ENCODE results near the gene LONRF3. TPM values are rescaled to one million over a fixed set of nuclear protein-coding genes. Genes with fewer than 3 reads are reported as not detected.

Gene LONRF3
- total and polyA plus RNA-seq, 3 donors from 2014 or later, result 4.2 to 9.7 (median 8.5) TPM

GRCh38 chrX:119062750-119063374 is 88.4 kb downstream of the LONRF3 start:
- intact Hi-C loops (cut with DNase I; ENCODE audit: low total_unique reads), result loop anchor here (10.0 kb wide), 1 partner anchor 208 kb away; no protein-coding TSS in a partner anchor
- Histone ChIP-seq H3K4me1 (no peaks in the 10 kb centered on the region), H3K27me3 (no peaks in the 10 kb centered on the region), H3K9me3 (no peaks in the 10 kb centered on the region), H3K4me3 (no peak overlapping the region), H3K36me3 (ENCODE audit: low read depth, missing control alignments) (no peaks in the 10 kb centered on the region), H3K27ac (no peak overlapping the region)
- DNase-seq, result no peak
- TF ChIP-seq CTCF (IDR thresholded peaks at IDR 0.05) (no peak), POLR2A (IDR thresholded peaks at IDR 0.05) (no peak)
- 61 to 76% methylated on average over 6 of the region's 6 CpGs for WGBS, 2 donors

GRCh38 chrX:119063428-119063827 is 89.0 kb downstream of the LONRF3 start:
- TF ChIP-seq POLR2A (IDR thresholded peaks at IDR 0.05) (no peak), CTCF (IDR thresholded peaks at IDR 0.05) (no peak)
- WGBS, 2 donors, result 94 to 96% methylated on average over 7 of the region's 7 CpGs
- DNase-seq, result no peak
- Histone ChIP-seq H3K27me3 (no peaks in the 10 kb centered on the region), H3K9me3 (no peaks in the 10 kb centered on the region), H3K36me3 (ENCODE audit: low read depth, missing control alignments) (no peaks in the 10 kb centered on the region), H3K27ac (no peak overlapping the region), H3K4me1 (no peaks in the 10 kb centered on the region), H3K4me3 (no peak overlapping the region)
- intact Hi-C loops (cut with DNase I; ENCODE audit: low total_unique reads), result loop anchor here (10.0 kb wide), 1 partner anchor 209 kb away; no protein-coding TSS in a partner anchor

GRCh38 chrX:119067023-119067739 is 92.8 kb downstream of the LONRF3 start:
- DNase-seq, result peak; percentile 67
- Histone ChIP-seq H3K9me3 (no peaks in the 10 kb centered on the region), H3K27ac (no peak overlapping the region), H3K36me3 (ENCODE audit: low read depth, missing control alignments) (no peaks in the 10 kb centered on the region), H3K4me3 (no peak overlapping the region), H3K4me1 (no peaks in the 10 kb centered on the region), H3K27me3 (no peaks in the 10 kb centered on the region)
- TF ChIP-seq POLR2A (IDR thresholded peaks at IDR 0.05) (no peak), CTCF (IDR thresholded peaks at IDR 0.05) (peak; percentile 29 to 59 (median 57))
- 20 to 31% methylated on average over 3 to 7 of the region's 7 CpGs for WGBS, 2 donors
- intact Hi-C loops (cut with DNase I; ENCODE audit: low total_unique reads), result loop anchor here (10.0 kb wide), 1 partner anchor 212 kb away; no protein-coding TSS in a partner anchor

Other genes starting within 250 kb of the LONRF3 start
- gene IL13RA1, start 247.0 kb upstream of the LONRF3 start, total RNA-seq, result 10 to 100 TPM; 28.8 to 30.7 TPM
- 37.4 TPM for gene IL13RA1, start 247.0 kb upstream of the LONRF3 start, polyA plus RNA-seq (ENCODE audit: insufficient read depth, low read depth, low replicate concordance)
- under 1 TPM; 0.31 to 0.79 TPM for gene ZCCHC12, start 150.8 kb upstream of the LONRF3 start, total RNA-seq
- gene ZCCHC12, start 150.8 kb upstream of the LONRF3 start, polyA plus RNA-seq (ENCODE audit: insufficient read depth, low read depth, low replicate concordance), result 8.1 TPM
- 10 to 100 TPM in 1 of 2 donors, 1 to 10 TPM in 1; 4.2 to 13.4 TPM for gene CT47C1, start 98.4 kb downstream of the LONRF3 start, total RNA-seq
- gene CT47C1, start 98.4 kb downstream of the LONRF3 start, polyA plus RNA-seq (ENCODE audit: insufficient read depth, low read depth, low replicate concordance), result 3.8 TPM
- gene KIAA1210, start 153.2 kb downstream of the LONRF3 start, total RNA-seq, result 100 to 1,000 TPM; 245 to 286 TPM
- gene KIAA1210, start 153.2 kb downstream of the LONRF3 start, polyA plus RNA-seq (ENCODE audit: insufficient read depth, low read depth, low replicate concordance), result 63.0 TPM